ENCODE results near the gene ESYT1. TPM values are rescaled to one million over a fixed set of nuclear protein-coding genes. Genes with fewer than 3 reads are reported as not detected.

The ESYT1 gene
- polyA plus RNA-seq, 3 donors from 2014 or later = 217 to 502 (median 273) TPM

Other genes starting within 250 kb of the ESYT1 start
- 10 to 100 TPM; 41.2 to 66.3 (median 54.2) TPM for gene PYM1, start 200.4 kb upstream of the ESYT1 start, polyA plus RNA-seq
- gene DGKA, start 197.1 kb upstream of the ESYT1 start, polyA plus RNA-seq = 10 to 100 TPM; 14.9 to 38.1 (median 19.7) TPM
- gene PMEL, start 162.2 kb upstream of the ESYT1 start, polyA plus RNA-seq = under 1 TPM in 1 of 3 donors, not detected in 2; 0.44 TPM
- gene CDK2, start 161.4 kb upstream of the ESYT1 start, polyA plus RNA-seq = 10 to 100 TPM; 11.6 to 27.7 (median 13.4) TPM
- gene RAB5B, start 154.2 kb upstream of the ESYT1 start, polyA plus RNA-seq = 10 to 100 TPM; 54.6 to 80.6 (median 76.9) TPM
- 1 to 10 TPM; 3.5 to 5.9 (median 5.9) TPM for gene SUOX, start 131.0 kb upstream of the ESYT1 start, polyA plus RNA-seq
- 1 to 10 TPM in 1 of 3 donors, not detected in 2; 1.0 TPM for gene IKZF4, start 107.2 kb upstream of the ESYT1 start, polyA plus RNA-seq
- 100 to 1,000 TPM; 294 to 705 (median 698) TPM for gene RPS26, start 86.3 kb upstream of the ESYT1 start, polyA plus RNA-seq
- gene ERBB3, start 48.1 kb upstream of the ESYT1 start, polyA plus RNA-seq = not detected
- gene PA2G4, start 23.7 kb upstream of the ESYT1 start, polyA plus RNA-seq = 100 to 1,000 TPM; 192 to 222 (median 214) TPM
- gene RPL41, start 11.6 kb upstream of the ESYT1 start, polyA plus RNA-seq = 1,000 to 10,000 TPM; 2,591 to 7,233 (median 3,803) TPM
- gene ZC3H10, start 10.0 kb upstream of the ESYT1 start, polyA plus RNA-seq = 1 to 10 TPM in 2 of 3 donors, under 1 TPM in 1; 0.86 to 4.2 (median 1.3) TPM
- 10 to 100 TPM in 1 of 3 donors, 1 to 10 TPM in 2; 1.5 to 12.9 (median 9.3) TPM for gene MYL6B, start 24.3 kb downstream of the ESYT1 start, polyA plus RNA-seq
- gene MYL6, start 30.1 kb downstream of the ESYT1 start, polyA plus RNA-seq = 1,000 to 10,000 TPM; 2,998 to 5,712 (median 4,230) TPM
- gene SMARCC2, start 61.2 kb downstream of the ESYT1 start, polyA plus RNA-seq = 100 to 1,000 TPM in 1 of 3 donors, 10 to 100 TPM in 2; 25.7 to 118 (median 43.7) TPM
- 10 to 100 TPM; 49.0 to 55.1 (median 49.3) TPM for gene RNF41, start 93.7 kb downstream of the ESYT1 start, polyA plus RNA-seq
- gene NABP2, start 96.1 kb downstream of the ESYT1 start, polyA plus RNA-seq = 1 to 10 TPM; 3.2 to 8.8 (median 6.8) TPM
- gene SLC39A5, start 101.8 kb downstream of the ESYT1 start, polyA plus RNA-seq = not detected
- gene ANKRD52, start 130.1 kb downstream of the ESYT1 start, polyA plus RNA-seq = 10 to 100 TPM in 1 of 3 donors, 1 to 10 TPM in 2; 3.2 to 23.3 (median 3.7) TPM
- gene COQ10A, start 138.7 kb downstream of the ESYT1 start, polyA plus RNA-seq = 10 to 100 TPM; 12.0 to 18.6 (median 18.3) TPM
- gene CS, start 172.1 kb downstream of the ESYT1 start, polyA plus RNA-seq = 10 to 100 TPM; 41.7 to 82.2 (median 67.3) TPM
- 100 to 1,000 TPM; 201 to 232 (median 228) TPM for gene CNPY2, start 187.7 kb downstream of the ESYT1 start, polyA plus RNA-seq
- 1 to 10 TPM; 4.6 to 9.4 (median 8.7) TPM for gene PAN2, start 205.7 kb downstream of the ESYT1 start, polyA plus RNA-seq
- 1 to 10 TPM in 1 of 3 donors, under 1 TPM in 2; 0.21 to 1.5 (median 0.40) TPM for gene IL23A, start 210.6 kb downstream of the ESYT1 start, polyA plus RNA-seq
- 10 to 100 TPM; 49.5 to 78.1 (median 61.4) TPM for gene STAT2, start 231.8 kb downstream of the ESYT1 start, polyA plus RNA-seq
- gene APOF, start 234.6 kb downstream of the ESYT1 start, polyA plus RNA-seq = not detected